Activated T-helper 17 cell treated with anti-CD3 and anti-CD28 coated beads, Interleukin-2, amount 50 U/mL, for 72 hours (primary cell): Measurements from ENCODE around the gene SIX5. TPM values are rescaled to one million over a fixed set of nuclear protein-coding genes. Genes with fewer than 3 reads are reported as not detected.
A peak's percentile ranks its signal among the peaks of the same experiment; 100 is the strongest.

Experiments
- ATAC-seq: fragments of 150-1000 bp; cut with Tn5 transposase; replicated peaks from 2 replicates; pipeline ENCODE4 v1.10.0; 2021; ENCODE audit warnings: mild to moderate bottlenecking, moderate library complexity
- H3K27ac Mint-ChIP-seq: one replicate; pipeline ENCODE4 v1.8.0; 2022; ENCODE audit warnings: mixed read lengths
- H3K27me3 Mint-ChIP-seq: one replicate; pipeline ENCODE4 v1.8.0; 2022; ENCODE audit warnings: mixed read lengths
- H3K36me3 Mint-ChIP-seq: one replicate; pipeline ENCODE4 v1.8.0; 2022; ENCODE audit warnings: low read depth, mild to moderate bottlenecking, mixed read lengths
- H3K4me1 Mint-ChIP-seq: one replicate; pipeline ENCODE4 v1.8.0; 2022; ENCODE audit warnings: mixed read lengths
- H3K4me3 Mint-ChIP-seq: one replicate; pipeline ENCODE4 v1.8.0; 2022; ENCODE audit warnings: mild to moderate bottlenecking, mixed read lengths
- H3K9me3 Mint-ChIP-seq: one replicate; pipeline ENCODE4 v1.8.0; 2022; ENCODE audit warnings: mixed read lengths
- total RNA-seq, 2 donors: library from RNA; stranded (reverse); gene quantifications; one replicate each; pipeline ENCODE4 v1.2.3, GENCODE V29; 2022

The SIX5 gene
- total RNA-seq, 2 donors from 2014 or later: 1.2 to 2.4 TPM

- Mint-ChIP-seq H3K36me3 (peaks cover 49% of the 10 kb centered on the region), H3K27ac (no peak overlapping the region), H3K9me3 (no peaks in the 10 kb centered on the region), H3K4me1 (peaks cover 4% of the 10 kb centered on the region), H3K4me3 (no peak overlapping the region), H3K27me3 (peaks cover 4% of the 10 kb centered on the region)
- no peak for ATAC-seq
Observed at GRCh38 chr19:45785097-45785496, 16.0 kb upstream of the SIX5 start.

GRCh38 chr19:45784096-45784495 lies 15.0 kb upstream of the SIX5 start:
- H3K9me3 Mint-ChIP-seq: no peaks in the 10 kb centered on the region
- no peak overlapping the region for H3K27ac Mint-ChIP-seq
- H3K27me3 Mint-ChIP-seq: peaks cover 10% of the 10 kb centered on the region
- peaks cover 44% of the 10 kb centered on the region for H3K36me3 Mint-ChIP-seq
- H3K4me3 Mint-ChIP-seq: no peak overlapping the region
- no peak for ATAC-seq
- peaks cover 10% of the 10 kb centered on the region for H3K4me1 Mint-ChIP-seq

GRCh38 chr19:45782820-45783785 lies 14.1 kb upstream of the SIX5 start:
- ATAC-seq: no peak
- no peaks in the 10 kb centered on the region for H3K9me3 Mint-ChIP-seq
- peaks cover 14% of the 10 kb centered on the region for H3K4me1 Mint-ChIP-seq
- H3K4me3 Mint-ChIP-seq: no peak overlapping the region
- peaks cover 12% of the 10 kb centered on the region for H3K27me3 Mint-ChIP-seq
- peaks cover 44% of the 10 kb centered on the region for H3K36me3 Mint-ChIP-seq
- no peak overlapping the region for H3K27ac Mint-ChIP-seq

- H3K27me3 Mint-ChIP-seq: peaks cover 12% of the 10 kb centered on the region
- H3K4me3 Mint-ChIP-seq: no peak within 1 kb of the TSS
- H3K9me3 Mint-ChIP-seq: no peaks in the 10 kb centered on the region
- H3K4me1 Mint-ChIP-seq: peaks cover 14% of the 10 kb centered on the region
- H3K36me3 Mint-ChIP-seq: peaks cover 44% of the 10 kb centered on the region
- H3K27ac Mint-ChIP-seq: no peak within 1 kb of the TSS
- ATAC-seq: no peak
Observed at GRCh38 chr19:45782162-45782691, 13.2 kb upstream of the SIX5 start, which contains the start of gene DMPK. Gene DMPK (minus strand): TSS chr19:45782490. CDS start chr19:45782352, 138 bp downstream.

GRCh38 chr19:45781214-45782161 lies 12.4 kb upstream of the SIX5 start:
- peaks cover 44% of the 10 kb centered on the region for H3K36me3 Mint-ChIP-seq
- no peak overlapping the region for H3K27ac Mint-ChIP-seq
- no peaks in the 10 kb centered on the region for H3K9me3 Mint-ChIP-seq

GRCh38 chr19:45780448-45781213 lies 11.6 kb upstream of the SIX5 start:
- no peak overlapping the region for H3K27ac Mint-ChIP-seq
- H3K4me1 Mint-ChIP-seq: peaks cover 14% of the 10 kb centered on the region
- H3K27me3 Mint-ChIP-seq: peaks cover 12% of the 10 kb centered on the region
- ATAC-seq: no peak
- H3K36me3 Mint-ChIP-seq: peaks cover 40% of the 10 kb centered on the region
- no peaks in the 10 kb centered on the region for H3K9me3 Mint-ChIP-seq
- H3K4me3 Mint-ChIP-seq: no peak overlapping the region

More at GRCh38 chr19:45781214-45782161, 12.4 kb upstream of the SIX5 start:
- ATAC-seq: no peak
- no peak overlapping the region for H3K4me3 Mint-ChIP-seq
- peaks cover 12% of the 10 kb centered on the region for H3K27me3 Mint-ChIP-seq
- H3K4me1 Mint-ChIP-seq: peaks cover 14% of the 10 kb centered on the region

- Mint-ChIP-seq H3K9me3 (no peaks in the 10 kb centered on the region), H3K4me3 (peak overlapping the region; percentile 82), H3K27ac (no peak overlapping the region), H3K4me1 (peaks cover 14% of the 10 kb centered on the region), H3K36me3 (peaks cover 40% of the 10 kb centered on the region), H3K27me3 (peaks cover 12% of the 10 kb centered on the region)
- no peak for ATAC-seq
Observed at GRCh38 chr19:45780146-45780447, 11.0 kb upstream of the SIX5 start.

- H3K4me3 Mint-ChIP-seq: peak overlapping the region; percentile 82
- H3K27me3 Mint-ChIP-seq: peaks cover 12% of the 10 kb centered on the region
- H3K9me3 Mint-ChIP-seq: no peaks in the 10 kb centered on the region
- peaks cover 40% of the 10 kb centered on the region for H3K36me3 Mint-ChIP-seq
- ATAC-seq: peak; percentile 95
- peak overlapping the region; percentile 77 for H3K27ac Mint-ChIP-seq
- H3K4me1 Mint-ChIP-seq: peaks cover 14% of the 10 kb centered on the region
Observed at GRCh38 chr19:45779231-45780145, 10.4 kb upstream of the SIX5 start.

- H3K4me3 Mint-ChIP-seq: peak overlapping the region; percentile 82
- peaks cover 32% of the 10 kb centered on the region for H3K36me3 Mint-ChIP-seq
- H3K27ac Mint-ChIP-seq: no peak overlapping the region
- H3K4me1 Mint-ChIP-seq: peaks cover 14% of the 10 kb centered on the region
- H3K9me3 Mint-ChIP-seq: no peaks in the 10 kb centered on the region
- ATAC-seq: no peak
- H3K27me3 Mint-ChIP-seq: peaks cover 12% of the 10 kb centered on the region
Observed at GRCh38 chr19:45778010-45778661, 9.1 kb upstream of the SIX5 start.

- Mint-ChIP-seq H3K4me3 (no peak overlapping the region), H3K27ac (no peak overlapping the region), H3K4me1 (peaks cover 15% of the 10 kb centered on the region), H3K9me3 (no peaks in the 10 kb centered on the region), H3K36me3 (peaks cover 32% of the 10 kb centered on the region), H3K27me3 (peaks cover 12% of the 10 kb centered on the region)
- ATAC-seq: no peak
Observed at GRCh38 chr19:45777395-45777961, 8.4 kb upstream of the SIX5 start.

- Mint-ChIP-seq H3K4me1 (peaks cover 17% of the 10 kb centered on the region), H3K27me3 (peaks cover 8% of the 10 kb centered on the region), H3K9me3 (no peaks in the 10 kb centered on the region), H3K27ac (no peak overlapping the region), H3K4me3 (no peak overlapping the region), H3K36me3 (peaks cover 32% of the 10 kb centered on the region)
- no peak for ATAC-seq
Observed at GRCh38 chr19:45774765-45775164, 5.7 kb upstream of the SIX5 start.

GRCh38 chr19:45773384-45773783 lies 4.3 kb upstream of the SIX5 start:
- H3K4me1 Mint-ChIP-seq: peaks cover 6% of the 10 kb centered on the region

More at GRCh38 chr19:45773384-45773783, 4.3 kb upstream of the SIX5 start:
- Mint-ChIP-seq H3K27ac (no peak overlapping the region), H3K27me3 (no peaks in the 10 kb centered on the region), H3K9me3 (no peaks in the 10 kb centered on the region), H3K4me3 (no peak overlapping the region), H3K36me3 (peaks cover 25% of the 10 kb centered on the region)
- ATAC-seq: no peak
